ENCODE measurements around the gene RTP1. TPM values are rescaled to one million over a fixed set of nuclear protein-coding genes. Genes with fewer than 3 reads are reported as not detected.
"Not testable (repeated sequence)": the region's sequence is repeated elsewhere in the genome, so short reads cannot be mapped to it uniquely, and the experiment has no call there.

Gene RTP1
- total and polyA plus RNA-seq, 5 donors from 2014 or later = not detected

- H3K27ac Mint-ChIP-seq; H3K9me3 ChIP-seq (ENCODE audit: control insufficient read depth in 2 of 2, low read length in 2 of 2); H3K36me3 Mint-ChIP-seq; ATAC-seq (ENCODE audit: low read depth in 2 of 2); H3K4me1 ChIP-seq (ENCODE audit: control insufficient read depth, insufficient read depth, low read length, poor library complexity, severe bottlenecking); H3K27me3 ChIP-seq (ENCODE audit: control insufficient read depth, insufficient read depth, low read length); H3K4me3 Mint-ChIP-seq; DNase-seq; H3K4me3 ChIP-seq (ENCODE audit: low read depth, low read length); H3K36me3 ChIP-seq (ENCODE audit: control insufficient read depth, insufficient read depth, low read length); H3K27ac ChIP-seq (ENCODE audit: insufficient read depth, low read length, poor library complexity, severe bottlenecking); H3K4me1 Mint-ChIP-seq; H3K9me3 Mint-ChIP-seq: not testable (repeated sequence)
- peaks cover 20% of the 10 kb centered on the region for H3K27me3 Mint-ChIP-seq
Observed at GRCh38 chr3:187199463-187200050, 2.3 kb downstream of the RTP1 start.

- Mint-ChIP-seq H3K4me3 (no peak overlapping the region), H3K9me3 (peaks cover 0 to 2% (median 0%) of the 10 kb centered on the region in 7 donors), H3K36me3 (no peaks in the 10 kb centered on the region), H3K27me3 (peaks cover 17% of the 10 kb centered on the region), H3K4me1 (peaks cover 0 to 7% (median 0%) of the 10 kb centered on the region in 4 donors), H3K27ac (no peak overlapping the region)
- no peak overlapping the region for H3K4me3 ChIP-seq (ENCODE audit: low read depth, low read length)
- H3K36me3 ChIP-seq (ENCODE audit: control insufficient read depth, insufficient read depth, low read length) = no peaks in the 10 kb centered on the region
- H3K27me3 ChIP-seq (ENCODE audit: control insufficient read depth, insufficient read depth, low read length) = peaks cover 15% of the 10 kb centered on the region
- H3K4me1 ChIP-seq (ENCODE audit: control insufficient read depth, insufficient read depth, low read length, poor library complexity, severe bottlenecking) = no peaks in the 10 kb centered on the region
- H3K9me3 ChIP-seq (ENCODE audit: control insufficient read depth in 2 of 2, low read length in 2 of 2) = no peaks in the 10 kb centered on the region
- no peak for ATAC-seq (ENCODE audit: low read depth in 2 of 2)
- DNase-seq = no peak
- H3K27ac ChIP-seq (ENCODE audit: insufficient read depth, low read length, poor library complexity, severe bottlenecking) = no peak overlapping the region
Observed at GRCh38 chr3:187205683-187206082, 8.4 kb downstream of the RTP1 start.

GRCh38 chr3:187207062-187207461, 9.8 kb downstream of the RTP1 start:
- H3K4me1 Mint-ChIP-seq = peaks cover 0 to 10% (median 0%) of the 10 kb centered on the region in 4 donors
- H3K27me3 Mint-ChIP-seq = peaks cover 13% of the 10 kb centered on the region
- H3K36me3 ChIP-seq (ENCODE audit: control insufficient read depth, insufficient read depth, low read length) = no peaks in the 10 kb centered on the region
- peaks cover 0 to 2% (median 0%) of the 10 kb centered on the region in 7 donors for H3K9me3 Mint-ChIP-seq
- H3K4me3 Mint-ChIP-seq = no peak overlapping the region
- no peak overlapping the region for H3K27ac Mint-ChIP-seq
- DNase-seq (no peak), ATAC-seq (ENCODE audit: low read depth in 2 of 2) (no peak)
- H3K27me3 ChIP-seq (ENCODE audit: control insufficient read depth, insufficient read depth, low read length) = peaks cover 13% of the 10 kb centered on the region
- no peaks in the 10 kb centered on the region for H3K36me3 Mint-ChIP-seq
- H3K4me3 ChIP-seq (ENCODE audit: low read depth, low read length) = no peak overlapping the region
- H3K27ac ChIP-seq (ENCODE audit: insufficient read depth, low read length, poor library complexity, severe bottlenecking) = no peak overlapping the region
- no peaks in the 10 kb centered on the region for H3K9me3 ChIP-seq (ENCODE audit: control insufficient read depth in 2 of 2, low read length in 2 of 2)
- no peaks in the 10 kb centered on the region for H3K4me1 ChIP-seq (ENCODE audit: control insufficient read depth, insufficient read depth, low read length, poor library complexity, severe bottlenecking)

GRCh38 chr3:187207624-187208023, 10.3 kb downstream of the RTP1 start:
- DNase-seq (no peak), ATAC-seq (ENCODE audit: low read depth in 2 of 2) (no peak)
- Mint-ChIP-seq H3K27me3 (peaks cover 11% of the 10 kb centered on the region), H3K4me3 (no peak overlapping the region), H3K27ac (no peak overlapping the region), H3K4me1 (peaks cover 0 to 10% (median 0%) of the 10 kb centered on the region in 4 donors), H3K9me3 (peaks cover 0 to 2% (median 0%) of the 10 kb centered on the region in 7 donors), H3K36me3 (no peaks in the 10 kb centered on the region)
- H3K4me3 ChIP-seq (ENCODE audit: low read depth, low read length) = no peak overlapping the region
- H3K27ac ChIP-seq (ENCODE audit: insufficient read depth, low read length, poor library complexity, severe bottlenecking) = no peak overlapping the region
- H3K27me3 ChIP-seq (ENCODE audit: control insufficient read depth, insufficient read depth, low read length) = peaks cover 11% of the 10 kb centered on the region
- no peaks in the 10 kb centered on the region for H3K36me3 ChIP-seq (ENCODE audit: control insufficient read depth, insufficient read depth, low read length)
- H3K9me3 ChIP-seq (ENCODE audit: control insufficient read depth in 2 of 2, low read length in 2 of 2) = no peaks in the 10 kb centered on the region
- no peaks in the 10 kb centered on the region for H3K4me1 ChIP-seq (ENCODE audit: control insufficient read depth, insufficient read depth, low read length, poor library complexity, severe bottlenecking)

- Mint-ChIP-seq H3K27ac (no peak overlapping the region), H3K9me3 (peaks cover 0 to 2% (median 0%) of the 10 kb centered on the region in 7 donors)
- ATAC-seq (ENCODE audit: low read depth in 2 of 2) = no peak
Observed at GRCh38 chr3:187208159-187208558, 10.9 kb downstream of the RTP1 start.

GRCh38 chr3:187209491-187209890, 12.2 kb downstream of the RTP1 start:
- H3K27me3 Mint-ChIP-seq = peaks cover 15% of the 10 kb centered on the region
- peaks cover 0 to 2% (median 0%) of the 10 kb centered on the region in 7 donors for H3K9me3 Mint-ChIP-seq
- Histone ChIP-seq H3K4me1 (ENCODE audit: control insufficient read depth, insufficient read depth, low read length, poor library complexity, severe bottlenecking) (no peaks in the 10 kb centered on the region), H3K27ac (ENCODE audit: insufficient read depth, low read length, poor library complexity, severe bottlenecking) (no peak overlapping the region), H3K9me3 (ENCODE audit: control insufficient read depth in 2 of 2, low read length in 2 of 2) (no peaks in the 10 kb centered on the region), H3K4me3 (ENCODE audit: low read depth, low read length) (no peak overlapping the region), H3K27me3 (ENCODE audit: control insufficient read depth, insufficient read depth, low read length) (peaks cover 14% of the 10 kb centered on the region), H3K36me3 (ENCODE audit: control insufficient read depth, insufficient read depth, low read length) (no peaks in the 10 kb centered on the region)
- H3K4me3 Mint-ChIP-seq = no peak overlapping the region
- peaks cover 0 to 10% (median 0%) of the 10 kb centered on the region in 4 donors for H3K4me1 Mint-ChIP-seq
- H3K27ac Mint-ChIP-seq = no peak overlapping the region
- ATAC-seq (ENCODE audit: low read depth in 2 of 2) = no peak
- H3K36me3 Mint-ChIP-seq = no peaks in the 10 kb centered on the region
- no peak for DNase-seq

More at GRCh38 chr3:187208159-187208558, 10.9 kb downstream of the RTP1 start:
- Mint-ChIP-seq H3K36me3 (no peaks in the 10 kb centered on the region), H3K27me3 (peaks cover 15% of the 10 kb centered on the region), H3K4me1 (peaks cover 0 to 10% (median 0%) of the 10 kb centered on the region in 4 donors), H3K4me3 (no peak overlapping the region)
- no peak overlapping the region for H3K4me3 ChIP-seq (ENCODE audit: low read depth, low read length)
- no peaks in the 10 kb centered on the region for H3K9me3 ChIP-seq (ENCODE audit: control insufficient read depth in 2 of 2, low read length in 2 of 2)
- no peaks in the 10 kb centered on the region for H3K4me1 ChIP-seq (ENCODE audit: control insufficient read depth, insufficient read depth, low read length, poor library complexity, severe bottlenecking)
- H3K27me3 ChIP-seq (ENCODE audit: control insufficient read depth, insufficient read depth, low read length) = peaks cover 11% of the 10 kb centered on the region
- DNase-seq = no peak
- H3K36me3 ChIP-seq (ENCODE audit: control insufficient read depth, insufficient read depth, low read length) = no peaks in the 10 kb centered on the region
- no peak overlapping the region for H3K27ac ChIP-seq (ENCODE audit: insufficient read depth, low read length, poor library complexity, severe bottlenecking)

GRCh38 chr3:187210091-187210490, 12.8 kb downstream of the RTP1 start:
- H3K9me3 ChIP-seq (ENCODE audit: control insufficient read depth in 2 of 2, low read length in 2 of 2) = no peaks in the 10 kb centered on the region
- peaks cover 15% of the 10 kb centered on the region for H3K27me3 Mint-ChIP-seq
- no peak for ATAC-seq (ENCODE audit: low read depth in 2 of 2)
- no peaks in the 10 kb centered on the region for H3K36me3 ChIP-seq (ENCODE audit: control insufficient read depth, insufficient read depth, low read length)
- H3K27ac ChIP-seq (ENCODE audit: insufficient read depth, low read length, poor library complexity, severe bottlenecking) = no peak overlapping the region
- DNase-seq = no peak
- no peaks in the 10 kb centered on the region for H3K4me1 ChIP-seq (ENCODE audit: control insufficient read depth, insufficient read depth, low read length, poor library complexity, severe bottlenecking)
- H3K9me3 Mint-ChIP-seq = peaks cover 0 to 2% (median 0%) of the 10 kb centered on the region in 7 donors
- peaks cover 0 to 9% (median 0%) of the 10 kb centered on the region in 4 donors for H3K4me1 Mint-ChIP-seq
- H3K27me3 ChIP-seq (ENCODE audit: control insufficient read depth, insufficient read depth, low read length) = peaks cover 12% of the 10 kb centered on the region
- no peak overlapping the region for H3K4me3 Mint-ChIP-seq
- H3K4me3 ChIP-seq (ENCODE audit: low read depth, low read length) = no peak overlapping the region
- no peak overlapping the region for H3K27ac Mint-ChIP-seq
- no peaks in the 10 kb centered on the region for H3K36me3 Mint-ChIP-seq

Measured in CD4-positive, CD25-positive, alpha-beta regulatory T cell (primary cell).